ENCODE results near the gene TESK2. TPM values are rescaled to one million over a fixed set of nuclear protein-coding genes. Genes with fewer than 3 reads are reported as not detected.
"Not testable (repeated sequence)": the region's sequence is repeated elsewhere in the genome, so short reads cannot be mapped to it uniquely, and the experiment has no call there.

Gene TESK2
- polyA plus RNA-seq, 1 donor, result 12.8 TPM

GRCh38 chr1:45521413-45522323 is 30.7 kb upstream of the TESK2 start, which contains the start of gene PRDX1:
Gene PRDX1, minus strand, starts transcription at chr1:45521884. Its CDS starts 2,841 bp downstream, at chr1:45519043.
- Histone ChIP-seq H3K27me3 (ENCODE audit: control insufficient read depth, insufficient read depth, low read length) (no peaks in the 10 kb centered on the region), H3K27ac (ENCODE audit: low read length) (peak within 1 kb of the TSS; percentile 82), H3K36me3 (ENCODE audit: control insufficient read depth, insufficient read depth, low read length) (peaks cover 12% of the 10 kb centered on the region), H3K9me3 (ENCODE audit: control insufficient read depth, low read depth, low read length) (no peaks in the 10 kb centered on the region), H3K4me1 (ENCODE audit: control insufficient read depth, insufficient read depth, low read length) (peaks cover 8% of the 10 kb centered on the region), H3K4me3 (ENCODE audit: low read length) (peak within 1 kb of the TSS; percentile 87)
- peak; percentile 94 to 96 for DNase-seq
- 21% methylated on average over 2 of the region's 72 CpGs for WGBS (ENCODE audit: insufficient coverage, low lambda C conversion rate)

DNA sequence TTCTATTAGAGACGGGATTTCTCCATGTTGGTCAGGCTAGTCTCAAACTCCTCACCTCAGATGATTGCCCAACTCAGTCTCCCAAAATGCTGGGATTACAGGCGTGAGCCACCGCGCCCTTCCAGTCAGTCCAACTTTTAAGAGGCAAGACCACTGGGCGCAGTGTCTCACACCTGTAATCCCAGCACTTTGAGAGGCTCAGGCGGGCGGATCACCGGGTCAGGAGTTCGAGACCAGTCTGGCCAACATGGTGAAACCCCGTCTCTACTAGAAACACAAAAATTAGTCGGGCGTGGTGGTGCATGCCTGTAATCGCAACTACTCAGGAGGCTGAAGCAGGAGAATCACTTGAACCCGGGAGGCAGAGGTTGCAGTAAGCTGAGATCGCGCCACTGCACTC is 28.8 kb upstream of the TESK2 start:
- peaks cover 16% of the 10 kb centered on the region for H3K4me1 ChIP-seq (ENCODE audit: control insufficient read depth, insufficient read depth, low read length)

GRCh38 chr1:45518910-45519309 is 27.9 kb upstream of the TESK2 start:
- no peak for DNase-seq
- 20% methylated on average over 1 of the region's 1 CpG for WGBS (ENCODE audit: insufficient coverage, low lambda C conversion rate)
- peaks cover 33% of the 10 kb centered on the region for H3K36me3 ChIP-seq (ENCODE audit: control insufficient read depth, insufficient read depth, low read length)
- peaks cover 24% of the 10 kb centered on the region for H3K4me1 ChIP-seq (ENCODE audit: control insufficient read depth, insufficient read depth, low read length)
- H3K9me3 ChIP-seq (ENCODE audit: control insufficient read depth, low read depth, low read length), result no peaks in the 10 kb centered on the region
- H3K27ac ChIP-seq (ENCODE audit: low read length), result no peak overlapping the region
- no peaks in the 10 kb centered on the region for H3K27me3 ChIP-seq (ENCODE audit: control insufficient read depth, insufficient read depth, low read length)
- no peak overlapping the region for H3K4me3 ChIP-seq (ENCODE audit: low read length)

More for the DNA sequence above, 28.8 kb upstream of the TESK2 start:
- not testable (repeated sequence) for H3K9me3 ChIP-seq (ENCODE audit: control insufficient read depth, low read depth, low read length); DNase-seq; H3K27me3 ChIP-seq (ENCODE audit: control insufficient read depth, insufficient read depth, low read length); H3K27ac ChIP-seq (ENCODE audit: low read length); H3K4me3 ChIP-seq (ENCODE audit: low read length)
- H3K36me3 ChIP-seq (ENCODE audit: control insufficient read depth, insufficient read depth, low read length), result peaks cover 25% of the 10 kb centered on the region
- WGBS (ENCODE audit: insufficient coverage, low lambda C conversion rate), result no CpG with 5 or more reads among the region's 16 CpGs

GRCh38 chr1:45518366-45518765 is 27.4 kb upstream of the TESK2 start:
- H3K27me3 ChIP-seq (ENCODE audit: control insufficient read depth, insufficient read depth, low read length); H3K27ac ChIP-seq (ENCODE audit: low read length); DNase-seq; H3K4me3 ChIP-seq (ENCODE audit: low read length); H3K9me3 ChIP-seq (ENCODE audit: control insufficient read depth, low read depth, low read length): not testable (repeated sequence)
- peaks cover 38% of the 10 kb centered on the region for H3K36me3 ChIP-seq (ENCODE audit: control insufficient read depth, insufficient read depth, low read length)
- H3K4me1 ChIP-seq (ENCODE audit: control insufficient read depth, insufficient read depth, low read length), result peaks cover 28% of the 10 kb centered on the region
- no CpG with 5 or more reads among the region's 4 CpGs for WGBS (ENCODE audit: insufficient coverage, low lambda C conversion rate)

GRCh38 chr1:45516465-45516864 is 25.5 kb upstream of the TESK2 start:
- Histone ChIP-seq H3K27ac (ENCODE audit: low read length) (peak overlapping the region; percentile 19), H3K9me3 (ENCODE audit: control insufficient read depth, low read depth, low read length) (no peaks in the 10 kb centered on the region), H3K4me1 (ENCODE audit: control insufficient read depth, insufficient read depth, low read length) (peaks cover 31% of the 10 kb centered on the region), H3K36me3 (ENCODE audit: control insufficient read depth, insufficient read depth, low read length) (peaks cover 57% of the 10 kb centered on the region), H3K4me3 (ENCODE audit: low read length) (no peak overlapping the region), H3K27me3 (ENCODE audit: control insufficient read depth, insufficient read depth, low read length) (no peaks in the 10 kb centered on the region)
- no peak for DNase-seq
- WGBS (ENCODE audit: insufficient coverage, low lambda C conversion rate), result no CpG with 5 or more reads among the region's 4 CpGs

DNA sequence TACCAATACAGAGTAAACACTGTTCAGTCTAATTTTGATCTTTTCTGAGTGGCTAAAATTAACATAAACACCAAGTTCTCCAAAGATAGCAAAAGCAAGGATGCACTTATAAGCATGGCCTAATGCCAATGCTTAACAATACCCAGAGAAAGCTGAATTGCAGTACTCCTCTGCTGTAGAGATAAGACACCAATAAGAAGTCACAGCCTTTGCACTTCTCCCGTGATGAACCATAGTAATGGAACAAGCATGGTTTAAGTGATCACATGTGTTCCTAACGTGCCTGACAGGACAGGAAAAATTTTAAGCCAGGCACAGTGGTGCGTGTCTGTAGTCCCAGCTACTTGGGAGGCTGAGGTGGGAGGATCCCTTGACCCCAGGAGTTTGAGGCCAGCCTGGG is 25.1 kb upstream of the TESK2 start:
- DNase-seq, result peak; percentile 42 to 73
- Histone ChIP-seq H3K4me3 (ENCODE audit: low read length) (no peak overlapping the region), H3K27ac (ENCODE audit: low read length) (peak overlapping the region; percentile 19)

DNA sequence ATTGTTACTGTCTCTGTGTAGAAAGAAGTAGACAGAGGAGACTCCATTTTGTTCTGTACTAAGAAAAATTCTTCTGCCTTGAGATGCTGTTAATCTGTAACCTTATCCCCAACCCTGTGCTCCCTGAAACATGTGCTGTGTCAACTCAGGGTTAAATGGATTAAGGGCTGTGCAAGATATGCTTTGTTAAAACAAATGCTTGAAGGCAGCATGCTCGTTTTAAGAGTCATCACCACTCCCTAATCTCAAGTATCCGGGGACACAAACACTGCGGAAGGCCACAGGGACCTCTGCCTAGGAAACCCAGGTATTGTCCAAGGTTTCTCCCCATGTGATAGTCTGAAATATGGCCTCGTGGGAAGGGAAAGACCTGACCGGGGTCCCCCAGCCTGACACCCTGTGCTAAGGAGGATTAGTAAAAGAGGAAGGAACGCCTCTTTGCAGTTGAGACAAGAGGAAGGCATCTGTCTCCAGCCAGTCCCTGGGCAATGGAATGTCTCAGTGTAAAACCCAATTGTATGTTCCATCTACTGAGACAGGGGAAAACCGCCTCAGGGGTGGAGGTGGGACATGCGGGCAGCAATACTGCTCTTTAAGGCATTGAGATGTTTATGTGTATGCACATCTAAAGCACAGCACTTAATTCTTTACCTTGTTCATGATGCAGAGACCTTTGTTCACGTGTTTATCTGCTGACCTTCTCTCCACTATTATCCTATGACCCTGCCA is 22.7 kb upstream of the TESK2 start:
- peaks cover 27% of the 10 kb centered on the region for H3K4me1 ChIP-seq (ENCODE audit: control insufficient read depth, insufficient read depth, low read length)

More for the DNA sequence above, 25.1 kb upstream of the TESK2 start:
- no CpG with 5 or more reads among the region's 3 CpGs for WGBS (ENCODE audit: insufficient coverage, low lambda C conversion rate)
- Histone ChIP-seq H3K27me3 (ENCODE audit: control insufficient read depth, insufficient read depth, low read length) (no peaks in the 10 kb centered on the region), H3K36me3 (ENCODE audit: control insufficient read depth, insufficient read depth, low read length) (peaks cover 60% of the 10 kb centered on the region), H3K9me3 (ENCODE audit: control insufficient read depth, low read depth, low read length) (no peaks in the 10 kb centered on the region), H3K4me1 (ENCODE audit: control insufficient read depth, insufficient read depth, low read length) (peaks cover 31% of the 10 kb centered on the region)

DNA sequence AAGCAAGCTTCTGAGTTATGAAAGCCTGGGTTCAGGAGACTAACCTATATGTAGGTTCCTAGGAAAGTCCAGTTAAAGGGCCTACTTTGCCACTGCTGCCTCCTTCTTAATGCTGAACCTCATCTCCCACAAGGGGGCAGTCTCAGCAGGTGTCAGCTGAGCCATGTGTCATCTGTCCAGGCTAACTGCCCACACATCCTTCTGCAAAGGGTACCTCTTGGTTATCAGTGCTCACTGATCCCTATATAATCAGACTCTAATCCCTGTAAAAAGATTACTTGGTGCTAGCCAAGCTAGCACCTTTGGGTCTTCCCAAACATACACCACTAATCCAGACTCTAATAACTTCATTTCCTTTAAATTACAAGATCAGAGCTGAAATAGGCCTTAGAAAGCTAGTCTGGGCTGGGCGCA is 21.7 kb upstream of the TESK2 start:
- Histone ChIP-seq H3K4me1 (ENCODE audit: control insufficient read depth, insufficient read depth, low read length) (peaks cover 27% of the 10 kb centered on the region), H3K27ac (ENCODE audit: low read length) (no peak overlapping the region), H3K27me3 (ENCODE audit: control insufficient read depth, insufficient read depth, low read length) (no peaks in the 10 kb centered on the region), H3K36me3 (ENCODE audit: control insufficient read depth, insufficient read depth, low read length) (peaks cover 85% of the 10 kb centered on the region), H3K9me3 (ENCODE audit: control insufficient read depth, low read depth, low read length) (no peaks in the 10 kb centered on the region), H3K4me3 (ENCODE audit: low read length) (no peak overlapping the region)
- WGBS (ENCODE audit: insufficient coverage, low lambda C conversion rate), result no CpG with 5 or more reads among the region's 1 CpG
- peak; percentile 65 for DNase-seq

More for the DNA sequence above, 22.7 kb upstream of the TESK2 start:
- H3K27me3 ChIP-seq (ENCODE audit: control insufficient read depth, insufficient read depth, low read length); H3K27ac ChIP-seq (ENCODE audit: low read length); H3K9me3 ChIP-seq (ENCODE audit: control insufficient read depth, low read depth, low read length); DNase-seq; H3K4me3 ChIP-seq (ENCODE audit: low read length): not testable (repeated sequence)
- peaks cover 82% of the 10 kb centered on the region for H3K36me3 ChIP-seq (ENCODE audit: control insufficient read depth, insufficient read depth, low read length)
- whole genome bisulfite sequencing (ENCODE audit: insufficient coverage, low lambda C conversion rate), result no CpG with 5 or more reads among the region's 9 CpGs

DNA sequence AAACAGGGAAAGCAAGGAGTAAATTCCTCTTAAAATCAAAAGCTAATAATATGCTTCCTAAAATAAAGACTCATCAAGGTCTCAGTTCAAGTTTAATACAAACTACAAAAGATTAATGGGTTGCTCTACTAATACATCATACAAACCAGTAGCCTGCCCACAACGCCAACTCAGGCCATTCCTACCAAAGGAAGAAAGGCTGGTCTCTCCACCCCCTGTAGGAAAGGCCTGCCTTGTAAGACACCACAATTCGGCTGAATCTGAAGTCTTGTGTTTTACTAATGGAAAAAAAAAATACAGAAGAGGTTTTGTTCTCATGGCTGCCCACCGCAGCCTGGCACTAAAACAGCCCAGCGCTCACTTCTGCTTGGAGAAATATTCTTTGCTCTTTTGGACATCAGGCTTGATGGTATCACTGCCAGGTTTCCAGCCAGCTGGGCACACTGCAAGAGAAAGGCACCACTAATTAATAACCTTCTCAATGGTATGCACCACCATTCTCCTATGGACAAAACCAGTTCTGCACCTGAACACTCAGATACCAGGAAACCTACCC is 20.1 kb upstream of the TESK2 start:
- H3K36me3 ChIP-seq (ENCODE audit: control insufficient read depth, insufficient read depth, low read length), result peaks cover 78% of the 10 kb centered on the region
- H3K27me3 ChIP-seq (ENCODE audit: control insufficient read depth, insufficient read depth, low read length), result no peaks in the 10 kb centered on the region
- no peak overlapping the region for H3K27ac ChIP-seq (ENCODE audit: low read length)
- H3K9me3 ChIP-seq (ENCODE audit: control insufficient read depth, low read depth, low read length), result no peaks in the 10 kb centered on the region
- WGBS (ENCODE audit: insufficient coverage, low lambda C conversion rate), result no CpG with 5 or more reads among the region's 4 CpGs
- peaks cover 22% of the 10 kb centered on the region for H3K4me1 ChIP-seq (ENCODE audit: control insufficient read depth, insufficient read depth, low read length)
- H3K4me3 ChIP-seq (ENCODE audit: low read length), result no peak overlapping the region
- no peak for DNase-seq

Measured in large intestine (tissue), 3 donors.